ENCODE measurements around the gene IMPA2.

IMPA2 gene

DNA sequence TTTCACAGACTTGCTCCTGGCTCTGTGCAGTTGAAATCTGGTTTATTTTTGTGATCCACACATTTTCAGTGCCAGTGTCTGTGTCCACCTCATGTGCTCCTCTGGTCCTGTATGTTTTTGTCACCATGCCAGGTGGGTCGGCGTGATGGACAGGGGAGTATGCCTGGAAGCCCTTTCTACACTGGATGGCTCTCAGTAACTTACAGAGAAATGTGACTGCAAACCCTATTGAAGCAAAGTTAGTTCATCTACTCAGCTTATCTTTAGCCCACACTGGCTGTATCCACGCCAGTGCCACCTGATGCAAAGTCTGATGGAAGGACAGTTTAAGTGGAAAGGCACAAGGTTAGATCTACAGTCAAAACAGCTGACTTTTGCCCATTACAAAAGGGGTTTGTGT is 4.3 kb downstream of the IMPA2 start:
- TF ChIP-seq, protein P1, sequence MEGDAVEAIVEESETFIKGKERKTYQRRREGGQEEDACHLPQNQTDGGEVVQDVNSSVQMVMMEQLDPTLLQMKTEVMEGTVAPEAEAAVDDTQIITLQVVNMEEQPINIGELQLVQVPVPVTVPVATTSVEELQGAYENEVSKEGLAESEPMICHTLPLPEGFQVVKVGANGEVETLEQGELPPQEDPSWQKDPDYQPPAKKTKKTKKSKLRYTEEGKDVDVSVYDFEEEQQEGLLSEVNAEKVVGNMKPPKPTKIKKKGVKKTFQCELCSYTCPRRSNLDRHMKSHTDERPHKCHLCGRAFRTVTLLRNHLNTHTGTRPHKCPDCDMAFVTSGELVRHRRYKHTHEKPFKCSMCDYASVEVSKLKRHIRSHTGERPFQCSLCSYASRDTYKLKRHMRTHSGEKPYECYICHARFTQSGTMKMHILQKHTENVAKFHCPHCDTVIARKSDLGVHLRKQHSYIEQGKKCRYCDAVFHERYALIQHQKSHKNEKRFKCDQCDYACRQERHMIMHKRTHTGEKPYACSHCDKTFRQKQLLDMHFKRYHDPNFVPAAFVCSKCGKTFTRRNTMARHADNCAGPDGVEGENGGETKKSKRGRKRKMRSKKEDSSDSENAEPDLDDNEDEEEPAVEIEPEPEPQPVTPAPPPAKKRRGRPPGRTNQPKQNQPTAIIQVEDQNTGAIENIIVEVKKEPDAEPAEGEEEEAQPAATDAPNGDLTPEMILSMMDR (IDR thresholded peaks at IDR 0.05; ENCODE audit: low read depth, low read length): no peak
- H3K4me3 ChIP-seq (ENCODE audit: low read depth, low read length): no peak overlapping the region

DNA sequence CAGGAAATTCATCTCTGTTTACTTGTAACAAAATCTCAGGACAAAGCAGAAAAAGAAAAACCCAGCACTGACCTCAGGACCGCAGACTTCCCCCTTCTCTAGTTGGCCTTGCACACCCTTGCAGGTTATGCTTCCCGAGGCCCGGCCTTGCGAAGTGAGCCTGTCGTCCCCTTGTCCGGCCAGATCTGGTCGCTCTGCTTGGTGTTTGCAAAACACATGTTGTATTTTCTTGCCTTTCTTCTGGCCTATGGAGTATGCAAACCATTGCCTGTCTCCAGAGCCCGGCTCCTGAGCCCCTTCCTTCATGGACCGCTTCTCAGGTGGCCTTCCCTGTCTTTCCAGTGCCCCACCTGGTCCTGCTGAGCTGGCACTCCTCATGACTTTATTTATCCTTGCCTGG is 4.8 kb downstream of the IMPA2 start:
- TF ChIP-seq, protein P1 (IDR thresholded peaks at IDR 0.05; ENCODE audit: low read depth, low read length): no peak
- H3K4me3 ChIP-seq (ENCODE audit: low read depth, low read length): no peak overlapping the region

DNA sequence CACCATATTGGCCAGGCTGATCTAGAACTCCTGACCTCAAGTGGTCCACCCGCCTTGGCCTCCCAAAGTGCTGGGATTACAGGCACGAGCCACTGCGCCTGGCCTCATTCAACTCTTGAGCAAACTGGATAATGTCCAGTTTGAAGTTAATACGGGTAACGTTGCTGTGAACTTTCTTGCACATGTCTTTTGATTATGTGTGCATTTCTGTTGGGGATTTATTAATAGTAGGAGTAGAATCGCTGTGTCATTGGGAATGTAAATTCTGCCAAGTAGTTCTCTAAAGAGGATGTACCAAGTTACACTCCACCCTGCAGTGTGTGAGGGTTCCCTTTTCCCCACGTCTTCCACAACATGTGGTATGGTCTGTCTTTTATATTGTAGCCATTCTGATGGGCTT is 6.2 kb downstream of the IMPA2 start:
- TF ChIP-seq, protein P1 (IDR thresholded peaks at IDR 0.05; ENCODE audit: low read depth, low read length): no peak
- H3K4me3 ChIP-seq (ENCODE audit: low read depth, low read length): no peak overlapping the region

- TF ChIP-seq, protein P1 (IDR thresholded peaks at IDR 0.05; ENCODE audit: low read depth, low read length): no peak
- H3K4me3 ChIP-seq (ENCODE audit: low read depth, low read length): no peak overlapping the region
Measured at GRCh38 chr18:11989174-11989573, 7.9 kb downstream of the IMPA2 start.

- TF ChIP-seq, protein P1 (IDR thresholded peaks at IDR 0.05; ENCODE audit: low read depth, low read length): no peak
- no peak overlapping the region for H3K4me3 ChIP-seq (ENCODE audit: low read depth, low read length)
Measured at GRCh38 chr18:11989966-11990380, 8.7 kb downstream of the IMPA2 start.

GRCh38 chr18:11990539-11990938 is 9.2 kb downstream of the IMPA2 start:
- H3K4me3 ChIP-seq (ENCODE audit: low read depth, low read length): no peak overlapping the region
- TF ChIP-seq, protein P1 (IDR thresholded peaks at IDR 0.05; ENCODE audit: low read depth, low read length): no peak

- TF ChIP-seq, protein P1 (IDR thresholded peaks at IDR 0.05; ENCODE audit: low read depth, low read length): no peak
- no peak overlapping the region for H3K4me3 ChIP-seq (ENCODE audit: low read depth, low read length)
Measured at GRCh38 chr18:11991021-11991795, 9.9 kb downstream of the IMPA2 start.
